ENCODE results near the gene GOLM1. TPM values are rescaled to one million over a fixed set of nuclear protein-coding genes. Genes with fewer than 3 reads are reported as not detected.

Gene GOLM1
- total RNA-seq, 1 experiment from 2014 or later: 75.1 TPM

- Mint-ChIP-seq H3K9me3 (peaks cover 41% of the 10 kb centered on the region), H3K4me3 (no peak overlapping the region), H3K36me3 (peaks cover 42% of the 10 kb centered on the region), H3K4me1 (peaks cover 22% of the 10 kb centered on the region), H3K27me3 (ENCODE audit: low read depth) (0 out of 2 replicates have a peak, but pooled peaks cover 2% of the 10 kb centered on the region), H3K27ac (no peak overlapping the region)
- CTCF ChIA-PET: no interaction called here
- ATAC-seq: no peak
- DNase-seq (ENCODE audit: low spot score): no peak
- POLR2A ChIA-PET: no interaction called here
- TF ChIP-seq, protein P1, sequence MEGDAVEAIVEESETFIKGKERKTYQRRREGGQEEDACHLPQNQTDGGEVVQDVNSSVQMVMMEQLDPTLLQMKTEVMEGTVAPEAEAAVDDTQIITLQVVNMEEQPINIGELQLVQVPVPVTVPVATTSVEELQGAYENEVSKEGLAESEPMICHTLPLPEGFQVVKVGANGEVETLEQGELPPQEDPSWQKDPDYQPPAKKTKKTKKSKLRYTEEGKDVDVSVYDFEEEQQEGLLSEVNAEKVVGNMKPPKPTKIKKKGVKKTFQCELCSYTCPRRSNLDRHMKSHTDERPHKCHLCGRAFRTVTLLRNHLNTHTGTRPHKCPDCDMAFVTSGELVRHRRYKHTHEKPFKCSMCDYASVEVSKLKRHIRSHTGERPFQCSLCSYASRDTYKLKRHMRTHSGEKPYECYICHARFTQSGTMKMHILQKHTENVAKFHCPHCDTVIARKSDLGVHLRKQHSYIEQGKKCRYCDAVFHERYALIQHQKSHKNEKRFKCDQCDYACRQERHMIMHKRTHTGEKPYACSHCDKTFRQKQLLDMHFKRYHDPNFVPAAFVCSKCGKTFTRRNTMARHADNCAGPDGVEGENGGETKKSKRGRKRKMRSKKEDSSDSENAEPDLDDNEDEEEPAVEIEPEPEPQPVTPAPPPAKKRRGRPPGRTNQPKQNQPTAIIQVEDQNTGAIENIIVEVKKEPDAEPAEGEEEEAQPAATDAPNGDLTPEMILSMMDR (IDR thresholded peaks at IDR 0.05): no peak
- no peak for TF ChIP-seq PRRX2 (CRISPR knock-in tag; IDR thresholded peaks at IDR 0.05)
- no peak for TF ChIP-seq SP1 (CRISPR knock-in tag; conservative IDR thresholded peaks at IDR 0.05)
- no peak for TF ChIP-seq TEAD1 (CRISPR knock-in tag; IDR thresholded peaks at IDR 0.05)
- no peak for TF ChIP-seq SMAD3 (CRISPR knock-in tag; IDR thresholded peaks at IDR 0.05; ENCODE audit: borderline replicate concordance)
- TF ChIP-seq HMGA2 (CRISPR knock-in tag; IDR thresholded peaks at IDR 0.05): no peak
- no peak for TF ChIP-seq ZNF396 (CRISPR knock-in tag; IDR thresholded peaks at IDR 0.05; ENCODE audit: borderline replicate concordance)
- no peak for TF ChIP-seq CDX4 (CRISPR knock-in tag; IDR thresholded peaks at IDR 0.05; ENCODE audit: borderline replicate concordance)
- no peak for TF ChIP-seq TCF7 (CRISPR knock-in tag; IDR thresholded peaks at IDR 0.05; ENCODE audit: low read depth)
- no peak for TF ChIP-seq STAT6 (CRISPR knock-in tag; conservative IDR thresholded peaks at IDR 0.05; ENCODE audit: low read depth)
These were observed 7.9 kb downstream of the GOLM1 start for GRCh38 chr9:86091477-86091876.

DNA sequence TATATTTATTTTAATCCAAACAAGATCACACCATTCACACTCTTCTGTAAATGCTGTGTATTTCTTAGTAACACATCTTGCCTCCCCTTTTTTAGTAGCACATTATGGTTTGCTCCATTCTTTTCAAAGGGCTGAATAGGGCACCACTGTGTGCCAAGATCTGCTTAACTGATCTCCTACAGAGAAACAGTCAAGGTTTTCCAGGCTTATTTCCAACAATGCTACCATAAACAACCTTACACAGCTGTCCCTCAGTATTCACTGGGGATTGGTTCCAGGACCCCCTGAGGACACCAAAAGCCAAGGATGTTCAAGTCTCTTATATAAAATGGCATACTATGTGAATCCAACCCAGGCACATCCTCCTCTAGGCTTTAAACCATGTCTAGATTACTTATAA, 16.5 kb downstream of the GOLM1 start:
- peaks cover 14% of the 10 kb centered on the region for H3K36me3 Mint-ChIP-seq
- peaks cover 30% of the 10 kb centered on the region for H3K9me3 Mint-ChIP-seq
- H3K27me3 Mint-ChIP-seq (ENCODE audit: low read depth): 0 out of 2 replicates have a peak, but pooled peaks cover 2% of the 10 kb centered on the region
- ATAC-seq: peak; percentile 71
- H3K27ac Mint-ChIP-seq: peak overlapping the region; percentile 31; the same call in 1 of the 2 replicates
- no peak overlapping the region for H3K4me3 Mint-ChIP-seq
- ChIA-PET POLR2A (no interaction called here), CTCF (interaction anchor here (1.1 to 1.8 kb wide), 2 partner anchors 15 to 119 kb away, joined by 5 to 7 read pairs; no protein-coding TSS in a partner anchor)
- peaks cover 36% of the 10 kb centered on the region for H3K4me1 Mint-ChIP-seq
- no peak for DNase-seq (ENCODE audit: low spot score)
- no peak for TF ChIP-seq ZNF138 (CRISPR knock-in tag; conservative IDR thresholded peaks at IDR 0.05)

DNA sequence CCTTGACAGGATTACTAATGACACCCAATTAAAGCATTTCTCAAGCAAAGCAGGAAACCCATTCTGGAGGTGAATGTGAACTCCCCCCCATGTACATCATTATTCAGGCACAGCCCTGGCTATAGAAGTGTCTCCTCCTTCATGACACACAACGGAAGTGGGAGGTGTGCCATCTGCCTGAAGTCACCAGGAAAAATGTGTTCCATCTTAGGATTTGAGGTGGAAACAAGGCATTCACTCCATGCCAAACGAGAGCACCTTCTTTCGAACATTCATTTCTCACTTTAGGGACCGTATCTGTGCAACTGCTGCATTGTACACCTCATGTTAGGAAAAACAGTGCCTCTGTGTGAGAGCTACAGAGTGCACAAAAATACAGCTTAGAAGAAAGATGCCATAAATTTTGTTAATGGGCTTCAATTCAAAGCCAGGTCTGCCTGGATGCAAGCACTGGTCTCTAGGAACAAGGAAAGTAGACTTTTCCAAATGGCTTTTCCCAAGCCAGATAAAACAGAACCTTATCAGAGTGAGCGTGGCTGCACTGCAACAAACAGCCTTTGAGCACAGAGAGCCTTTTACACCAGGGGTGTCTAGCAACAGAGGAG, 19.4 kb downstream of the GOLM1 start:
- ChIA-PET POLR2A (no interaction called here), CTCF (interaction anchor here (1.1 to 2.2 kb wide), 2 partner anchors 107 to 120 kb away, joined by 3 to 4 read pairs; no protein-coding TSS in a partner anchor)
- DNase-seq (ENCODE audit: low spot score): no peak
- H3K9me3 Mint-ChIP-seq: 0 out of 2 replicates have a peak, but pooled peaks cover 5% of the 10 kb centered on the region
- no peaks in the 10 kb centered on the region for H3K27me3 Mint-ChIP-seq (ENCODE audit: low read depth)
- no peak for ATAC-seq
- peak overlapping the region; percentile 38; the same call in 1 of the 2 replicates for H3K27ac Mint-ChIP-seq
- H3K36me3 Mint-ChIP-seq: peaks cover 24% of the 10 kb centered on the region
- peaks cover 36% of the 10 kb centered on the region for H3K4me1 Mint-ChIP-seq
- no peak overlapping the region for H3K4me3 Mint-ChIP-seq
- no peak for TF ChIP-seq NFYB (CRISPR knock-in tag; conservative IDR thresholded peaks at IDR 0.05; ENCODE audit: low read depth)
- no peak for TF ChIP-seq SMAD3 (CRISPR knock-in tag; IDR thresholded peaks at IDR 0.05; ENCODE audit: borderline replicate concordance)
- no peak for TF ChIP-seq HMGA2 (CRISPR knock-in tag; IDR thresholded peaks at IDR 0.05)
- no peak for TF ChIP-seq E2F4 (CRISPR knock-in tag; IDR thresholded peaks at IDR 0.05; ENCODE audit: borderline replicate concordance, low read depth)
- TF ChIP-seq, protein P1 (IDR thresholded peaks at IDR 0.05): no peak
- no peak for TF ChIP-seq ZNF423 (CRISPR knock-in tag; IDR thresholded peaks at IDR 0.05)
- TF ChIP-seq NR2C2 (CRISPR knock-in tag; IDR thresholded peaks at IDR 0.05): no peak
- no peak for TF ChIP-seq PRRX2 (CRISPR knock-in tag; IDR thresholded peaks at IDR 0.05)
- TF ChIP-seq CREM (CRISPR knock-in tag; IDR thresholded peaks at IDR 0.05): no peak
- no peak for TF ChIP-seq ZNF416 (CRISPR knock-in tag; IDR thresholded peaks at IDR 0.05)
- TF ChIP-seq, protein P2, sequence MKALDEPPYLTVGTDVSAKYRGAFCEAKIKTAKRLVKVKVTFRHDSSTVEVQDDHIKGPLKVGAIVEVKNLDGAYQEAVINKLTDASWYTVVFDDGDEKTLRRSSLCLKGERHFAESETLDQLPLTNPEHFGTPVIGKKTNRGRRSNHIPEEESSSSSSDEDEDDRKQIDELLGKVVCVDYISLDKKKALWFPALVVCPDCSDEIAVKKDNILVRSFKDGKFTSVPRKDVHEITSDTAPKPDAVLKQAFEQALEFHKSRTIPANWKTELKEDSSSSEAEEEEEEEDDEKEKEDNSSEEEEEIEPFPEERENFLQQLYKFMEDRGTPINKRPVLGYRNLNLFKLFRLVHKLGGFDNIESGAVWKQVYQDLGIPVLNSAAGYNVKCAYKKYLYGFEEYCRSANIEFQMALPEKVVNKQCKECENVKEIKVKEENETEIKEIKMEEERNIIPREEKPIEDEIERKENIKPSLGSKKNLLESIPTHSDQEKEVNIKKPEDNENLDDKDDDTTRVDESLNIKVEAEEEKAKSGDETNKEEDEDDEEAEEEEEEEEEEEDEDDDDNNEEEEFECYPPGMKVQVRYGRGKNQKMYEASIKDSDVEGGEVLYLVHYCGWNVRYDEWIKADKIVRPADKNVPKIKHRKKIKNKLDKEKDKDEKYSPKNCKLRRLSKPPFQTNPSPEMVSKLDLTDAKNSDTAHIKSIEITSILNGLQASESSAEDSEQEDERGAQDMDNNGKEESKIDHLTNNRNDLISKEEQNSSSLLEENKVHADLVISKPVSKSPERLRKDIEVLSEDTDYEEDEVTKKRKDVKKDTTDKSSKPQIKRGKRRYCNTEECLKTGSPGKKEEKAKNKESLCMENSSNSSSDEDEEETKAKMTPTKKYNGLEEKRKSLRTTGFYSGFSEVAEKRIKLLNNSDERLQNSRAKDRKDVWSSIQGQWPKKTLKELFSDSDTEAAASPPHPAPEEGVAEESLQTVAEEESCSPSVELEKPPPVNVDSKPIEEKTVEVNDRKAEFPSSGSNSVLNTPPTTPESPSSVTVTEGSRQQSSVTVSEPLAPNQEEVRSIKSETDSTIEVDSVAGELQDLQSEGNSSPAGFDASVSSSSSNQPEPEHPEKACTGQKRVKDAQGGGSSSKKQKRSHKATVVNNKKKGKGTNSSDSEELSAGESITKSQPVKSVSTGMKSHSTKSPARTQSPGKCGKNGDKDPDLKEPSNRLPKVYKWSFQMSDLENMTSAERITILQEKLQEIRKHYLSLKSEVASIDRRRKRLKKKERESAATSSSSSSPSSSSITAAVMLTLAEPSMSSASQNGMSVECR (CRISPR knock-in tag; IDR thresholded peaks at IDR 0.05; ENCODE audit: borderline replicate concordance): no peak
